ENCODE measurements around the gene CEP128. TPM values are rescaled to one million over a fixed set of nuclear protein-coding genes. Genes with fewer than 3 reads are reported as not detected.

The CEP128 gene
- total and polyA plus RNA-seq, 2 experiments from 2014 or later, result 7.6 to 17.6 TPM

GRCh38 chr14:80768646-80769045, 172.9 kb downstream of the CEP128 start:
- H3K79me2 ChIP-seq (replicated peaks; ENCODE audit: insufficient read depth), result no peaks in the 10 kb centered on the region
- H2AFZ ChIP-seq, result no peak overlapping the region
- H3K27me3 ChIP-seq (ENCODE audit: insufficient read depth), result no peaks in the 10 kb centered on the region
- Mint-ChIP-seq H3K9me3 (no peaks in the 10 kb centered on the region), H3K27me3 (ENCODE audit: insufficient read depth, low read depth, poor library complexity) (no peaks in the 10 kb centered on the region), H3K27ac (no peak overlapping the region), H3K4me3 (no peak overlapping the region), H3K36me3 (ENCODE audit: low read depth) (no peaks in the 10 kb centered on the region; the same call in 2 of the 3 replicates), H3K4me1 (peaks cover 1% of the 10 kb centered on the region; the same call in 2 of the 3 replicates)
- no peaks in the 10 kb centered on the region; the same call in 1 of the 2 replicates for H3K4me1 ChIP-seq (ENCODE audit: insufficient read depth)
- H4K20me1 ChIP-seq (replicated peaks; ENCODE audit: insufficient read depth), result no peaks in the 10 kb centered on the region
- H3K36me3 ChIP-seq (ENCODE audit: insufficient read depth), result no peaks in the 10 kb centered on the region
- TF ChIP-seq STAT1 (IDR thresholded peaks at IDR 0.05; ENCODE audit: unreplicated experiment), result no peak
- no peak for TF ChIP-seq ZNF462 (CRISPR knock-in tag; IDR thresholded peaks at IDR 0.05)
- no peak for TF ChIP-seq EZH2 (IDR thresholded peaks at IDR 0.05; ENCODE audit: low read depth, unreplicated experiment)
- TF ChIP-seq NANOG (IDR thresholded peaks at IDR 0.05; ENCODE audit: borderline replicate concordance), result no peak
- TF ChIP-seq JUNB (IDR thresholded peaks at IDR 0.05; ENCODE audit: unreplicated experiment), result no peak
- TF ChIP-seq EZH2phosphoT487 (IDR thresholded peaks at IDR 0.05; ENCODE audit: unreplicated experiment), result no peak
- no peak for TF ChIP-seq ETS1 (IDR thresholded peaks at IDR 0.05)
- H3K27ac ChIP-seq (ENCODE audit: low read depth), result no peak overlapping the region
- no peaks in the 10 kb centered on the region for H3K9me2 ChIP-seq (ENCODE audit: insufficient read depth)
- DNase-seq (ENCODE audit: low spot score) (no peak), ATAC-seq (no peak)
- no peak overlapping the region for H3K4me2 ChIP-seq
- no peak overlapping the region for H3K4me3 ChIP-seq
- no peaks in the 10 kb centered on the region for H3F3A ChIP-seq (replicated peaks; ENCODE audit: low read depth)
